Trophoblast cell (in vitro differentiated cells and primary cell): ENCODE data around the gene PARP1.

Source experiments
- DNase-seq, 2 donors: peaks; one replicate each; pipeline ENCODE4 v3.0.0-alpha.2; 2016
- H2AFZ ChIP-seq: 2 replicates; pipeline ENCODE4 v1.6.1; 2013; ENCODE audit warnings: low read length, moderate library complexity, mild to moderate bottlenecking; ENCODE audit not compliant: insufficient read depth, poor library complexity
- H2AK5ac ChIP-seq: 2 replicates; pipeline ENCODE4 v1.6.1; 2013; ENCODE audit warnings: mild to moderate bottlenecking, low read length
- H2BK120ac ChIP-seq: 2 replicates; pipeline ENCODE4 v1.6.1; 2013; ENCODE audit warnings: low read length, mild to moderate bottlenecking, moderate library complexity; ENCODE audit not compliant: insufficient read depth, poor library complexity
- H2BK12ac ChIP-seq: 2 replicates; pipeline ENCODE4 v1.6.1; 2013; ENCODE audit warnings: mild to moderate bottlenecking, low read length, moderate library complexity
- H2BK5ac ChIP-seq: 2 replicates; pipeline ENCODE4 v1.6.1; 2013; ENCODE audit warnings: low read length, low read depth, moderate library complexity, mild to moderate bottlenecking; ENCODE audit not compliant: poor library complexity
- H3K14ac ChIP-seq: 2 replicates; pipeline ENCODE4 v1.6.1; 2013; ENCODE audit warnings: mild to moderate bottlenecking, low read length
- H3K18ac ChIP-seq: 2 replicates; pipeline ENCODE4 v1.6.1; 2013; ENCODE audit warnings: mild to moderate bottlenecking, low read length
- H3K23ac ChIP-seq: 2 replicates; pipeline ENCODE4 v1.6.1; 2013; ENCODE audit warnings: low read length
- H3K27ac ChIP-seq: 2 replicates; pipeline ENCODE4 v1.5.1; 2013; ENCODE audit warnings: low read depth, mild to moderate bottlenecking, inconsistent platforms, low read length, moderate library complexity
- H3K27me3 ChIP-seq: 2 replicates; pipeline ENCODE4 v1.6.1; 2013; ENCODE audit warnings: inconsistent platforms, mild to moderate bottlenecking, low read length, moderate library complexity; ENCODE audit not compliant: insufficient read depth
- H3K36me3 ChIP-seq, 2 experiments: 1 replicate in 1 of 2; 2 replicates in 1 of 2; pipeline ENCODE4 v1.6.1; 2013; ENCODE audit warnings: low read length in 2 of 2, mild to moderate bottlenecking in 2 of 2, moderate library complexity in 1 of 2; ENCODE audit not compliant: insufficient read depth in 2 of 2, control insufficient read depth in 1 of 2
- H3K4ac ChIP-seq: 2 replicates; pipeline ENCODE4 v1.6.1; 2013; ENCODE audit warnings: low read depth, mild to moderate bottlenecking, low read length, moderate library complexity
- H3K4me1 ChIP-seq, 2 experiments: 1 replicate in 1 of 2; 2 replicates in 1 of 2; pipeline ENCODE4 v1.6.1; 2013; ENCODE audit warnings: low read length in 2 of 2, mild to moderate bottlenecking in 2 of 2, moderate library complexity in 1 of 2; ENCODE audit not compliant: insufficient read depth in 2 of 2, control insufficient read depth in 1 of 2
- H3K4me2 ChIP-seq: 2 replicates; pipeline ENCODE4 v1.6.1; 2013; ENCODE audit warnings: inconsistent platforms, mild to moderate bottlenecking, low read length, moderate library complexity
- H3K4me3 ChIP-seq: 2 replicates; pipeline ENCODE4 v1.5.1; 2013; ENCODE audit warnings: mild to moderate bottlenecking, low read depth, low read length, inconsistent platforms
- H3K79me1 ChIP-seq: one replicate; pipeline ENCODE4 v1.6.1; 2013; ENCODE audit warnings: low read length
- H3K79me2 ChIP-seq: 2 replicates; pipeline ENCODE4 v1.6.1; 2013; ENCODE audit warnings: low read length, mild to moderate bottlenecking; ENCODE audit not compliant: control insufficient read depth, insufficient read depth, poor library complexity
- H3K9ac ChIP-seq: 2 replicates; pipeline ENCODE4 v1.6.1; 2013; ENCODE audit warnings: mild to moderate bottlenecking, low read length
- H3K9me3 ChIP-seq: 2 replicates; pipeline ENCODE4 v1.6.1; 2013; ENCODE audit warnings: low read depth, mild to moderate bottlenecking, control low read depth, inconsistent platforms, low read length; ENCODE audit not compliant: insufficient read depth
- H4K12ac ChIP-seq: 2 replicates; pipeline ENCODE4 v1.6.1; 2013; ENCODE audit warnings: low read depth, mild to moderate bottlenecking, low read length, moderate library complexity
- H4K8ac ChIP-seq: 2 replicates; pipeline ENCODE4 v1.6.1; 2013; ENCODE audit warnings: low read depth, mild to moderate bottlenecking, low read length, moderate library complexity
- H4K91ac ChIP-seq: one replicate; pipeline ENCODE4 v1.6.1; 2013; ENCODE audit warnings: low read depth, mild to moderate bottlenecking, low read length, moderate library complexity
- WGBS: extraction: QIAGEN DNeasy Blood & Tissue Kit; methylation state at CpG from one replicate; pipeline ENCODE4 v1.1.7; 2013; ENCODE audit warnings: missing lambda C conversion rate; ENCODE audit not compliant: insufficient read length, insufficient coverage; ENCODE audit errors: extremely low coverage; 5-methylcytosine and 5-hydroxymethylcytosine counted together

Gene PARP1

GRCh38 chr1:226370144-226370923, 37.6 kb downstream of the PARP1 start:
- H3K4me2 ChIP-seq, result no peak overlapping the region
- no peak overlapping the region for H3K4ac ChIP-seq
- no peak overlapping the region for H3K18ac ChIP-seq
- no peak overlapping the region for H2BK120ac ChIP-seq
- H3K23ac ChIP-seq, result no peak overlapping the region
- no peak overlapping the region for H3K4me3 ChIP-seq
- no peak overlapping the region for H2BK5ac ChIP-seq
- H2AK5ac ChIP-seq, result no peak overlapping the region
- no peak overlapping the region for H3K27ac ChIP-seq
- no peak overlapping the region for H4K8ac ChIP-seq
- H2AFZ ChIP-seq, result no peak overlapping the region
- H4K12ac ChIP-seq, result no peak overlapping the region
- peaks cover 53 to 77% of the 10 kb centered on the region in 2 experiments for H3K36me3 ChIP-seq
- H3K27me3 ChIP-seq, result no peaks in the 10 kb centered on the region
- no peak overlapping the region for H3K14ac ChIP-seq
- H3K79me2 ChIP-seq, result no peaks in the 10 kb centered on the region
- no peaks in the 10 kb centered on the region for H3K4me1 ChIP-seq
- no peak for DNase-seq
- H3K79me1 ChIP-seq, result no peaks in the 10 kb centered on the region
- H2BK12ac ChIP-seq, result no peak overlapping the region
- H4K91ac ChIP-seq, result no peak overlapping the region
- no peak overlapping the region for H3K9ac ChIP-seq
- no CpG with 5 or more reads among the region's 13 CpGs for WGBS
- H3K9me3 ChIP-seq, result no peaks in the 10 kb centered on the region

GRCh38 chr1:226369110-226369509, 38.8 kb downstream of the PARP1 start:
- H2AK5ac ChIP-seq, result no peak overlapping the region
- no peak overlapping the region for H4K8ac ChIP-seq
- H3K4ac ChIP-seq, result no peak overlapping the region
- no peaks in the 10 kb centered on the region for H3K4me1 ChIP-seq
- no peak overlapping the region for H3K27ac ChIP-seq
- H2BK12ac ChIP-seq, result no peak overlapping the region
- no peak overlapping the region for H4K91ac ChIP-seq
- H3K4me2 ChIP-seq, result no peak overlapping the region
- no peak overlapping the region for H3K4me3 ChIP-seq
- no peaks in the 10 kb centered on the region for H3K27me3 ChIP-seq
- H2BK5ac ChIP-seq, result no peak overlapping the region
- no peak overlapping the region for H2AFZ ChIP-seq
- WGBS, result no CpG with 5 or more reads among the region's 6 CpGs
- H3K18ac ChIP-seq, result no peak overlapping the region
- H3K23ac ChIP-seq, result no peak overlapping the region
- no peak overlapping the region for H4K12ac ChIP-seq
- no peaks in the 10 kb centered on the region for H3K79me2 ChIP-seq
- no peaks in the 10 kb centered on the region for H3K9me3 ChIP-seq
- no peaks in the 10 kb centered on the region for H3K79me1 ChIP-seq
- H3K14ac ChIP-seq, result no peak overlapping the region
- no peak overlapping the region for H2BK120ac ChIP-seq
- H3K36me3 ChIP-seq, result peaks cover 52 to 76% of the 10 kb centered on the region in 2 experiments
- no peak for DNase-seq
- H3K9ac ChIP-seq, result no peak overlapping the region

GRCh38 chr1:226366290-226366689, 41.6 kb downstream of the PARP1 start:
- WGBS, result no CpG with 5 or more reads among the region's 2 CpGs
- Histone ChIP-seq H3K18ac (no peak overlapping the region), H3K27ac (no peak overlapping the region), H2AK5ac (no peak overlapping the region), H2BK120ac (no peak overlapping the region), H3K9ac (no peak overlapping the region), H3K27me3 (no peaks in the 10 kb centered on the region), H3K4me3 (no peak overlapping the region), H3K9me3 (no peaks in the 10 kb centered on the region), H4K91ac (no peak overlapping the region), H2BK12ac (no peak overlapping the region), H3K4me1 (no peaks in the 10 kb centered on the region), H2BK5ac (no peak overlapping the region), H4K8ac (no peak overlapping the region), H4K12ac (no peak overlapping the region), H3K4ac (no peak overlapping the region), H3K14ac (no peak overlapping the region), H3K79me2 (no peaks in the 10 kb centered on the region), H2AFZ (no peak overlapping the region), H3K4me2 (no peak overlapping the region), H3K23ac (no peak overlapping the region), H3K36me3 (peaks cover 45 to 78% of the 10 kb centered on the region in 2 experiments), H3K79me1 (no peaks in the 10 kb centered on the region)
- DNase-seq, result no peak

- no peak overlapping the region for H2BK120ac ChIP-seq
- no CpG with 5 or more reads among the region's 5 CpGs for WGBS
Measured at GRCh38 chr1:226365831-226366231, 42.1 kb downstream of the PARP1 start.

More at GRCh38 chr1:226365831-226366231, 42.1 kb downstream of the PARP1 start:
- Histone ChIP-seq H2AK5ac (no peak overlapping the region), H2BK5ac (no peak overlapping the region), H4K91ac (no peak overlapping the region), H3K4me2 (no peak overlapping the region), H3K9me3 (no peaks in the 10 kb centered on the region), H4K12ac (no peak overlapping the region), H3K23ac (no peak overlapping the region), H4K8ac (no peak overlapping the region), H3K79me1 (no peaks in the 10 kb centered on the region), H3K27ac (no peak overlapping the region), H3K18ac (no peak overlapping the region), H2BK12ac (no peak overlapping the region), H3K27me3 (no peaks in the 10 kb centered on the region), H3K9ac (no peak overlapping the region), H3K4ac (no peak overlapping the region), H2AFZ (no peak overlapping the region), H3K36me3 (peaks cover 45 to 77% of the 10 kb centered on the region in 2 experiments), H3K79me2 (no peaks in the 10 kb centered on the region), H3K4me3 (no peak overlapping the region), H3K4me1 (no peaks in the 10 kb centered on the region), H3K14ac (no peak overlapping the region)
- DNase-seq, result no peak
